Activated CD4-positive, alpha-beta T cell treated with anti-CD3 and anti-CD28 coated beads for 36 hours (primary cell): ENCODE measurements around the gene CYP3A4. TPM values are rescaled to one million over a fixed set of nuclear protein-coding genes. Genes with fewer than 3 reads are reported as not detected.
A peak's percentile ranks its signal among the peaks of the same experiment; 100 is the strongest.
"Not testable (repeated sequence)": the region's sequence is repeated elsewhere in the genome, so short reads cannot be mapped to it uniquely, and the experiment has no call there.

Experiments
- ATAC-seq: fragments of 200-7000 bp; cut with Tn5 transposase; one replicate; pipeline ENCODE4 v1.10.0; 2021; ENCODE audit warnings: mild to moderate bottlenecking, moderate library complexity
- CTCF ChIA-PET: fragments of 350-600 bp; sonication (Branson Sonifier 250); formaldehyde crosslinking; loops from one replicate; lab custom pipeline; 2021; ENCODE audit warnings: antibody characterized with exemption; lab: Charles Lee
- POLR2A ChIA-PET: fragments of 350-600 bp; sonication (Branson Sonifier 250); formaldehyde crosslinking; loops from one replicate; lab custom pipeline; 2021; ENCODE audit warnings: antibody characterized with exemption, inconsistent platforms; lab: Charles Lee
- DNase-seq: peaks from one replicate; pipeline ENCODE4 v3.0.0-alpha.2; 2020
- H3K27ac Mint-ChIP-seq: one replicate; pipeline ENCODE4 v1.8.0; 2021; ENCODE audit warnings: mixed read lengths
- H3K27me3 Mint-ChIP-seq: one replicate; pipeline ENCODE4 v1.8.0; 2021; ENCODE audit warnings: mixed read lengths
- H3K36me3 Mint-ChIP-seq: one replicate; pipeline ENCODE4 v1.8.0; 2021; ENCODE audit warnings: low read depth, mixed read lengths
- H3K4me1 Mint-ChIP-seq: one replicate; pipeline ENCODE4 v1.8.0; 2021; ENCODE audit warnings: mixed read lengths
- H3K4me3 Mint-ChIP-seq: one replicate; pipeline ENCODE4 v1.8.0; 2021; ENCODE audit warnings: mild to moderate bottlenecking, moderate library complexity, mixed read lengths
- H3K9me3 Mint-ChIP-seq: one replicate; pipeline ENCODE4 v1.8.0; 2021; ENCODE audit warnings: low read depth, mixed read lengths
- intact Hi-C, 2 experiments: fragments of 100-400 bp; cut with DNase I in 1 of 2; cut with micrococcal nuclease in 1 of 2; formaldehyde crosslinking; loops; one replicate each; pipeline versions ENCODE4 v1.14.2 to v1.15.1; 2022 to 2024; cut with DNase I, micrococcal nuclease
- total RNA-seq, 2 experiments: library from RNA; stranded (reverse); gene quantifications; one replicate each; pipeline ENCODE4 v1.2.3, GENCODE V29; 2021

Gene CYP3A4
- total RNA-seq, 2 experiments from 2014 or later = not detected

- peaks cover 16% of the 10 kb centered on the region for H3K4me1 Mint-ChIP-seq
- peaks cover 3% of the 10 kb centered on the region for H3K27me3 Mint-ChIP-seq
- no peaks in the 10 kb centered on the region for H3K9me3 Mint-ChIP-seq
- intact Hi-C loops = no loop called here
- H3K36me3 Mint-ChIP-seq = peaks cover 7% of the 10 kb centered on the region
- POLR2A ChIA-PET = no interaction called here
- CTCF ChIA-PET = no interaction called here
- no peak for DNase-seq
- H3K4me3 Mint-ChIP-seq = no peak within 1 kb of the TSS
- no peak for ATAC-seq
- no peak within 1 kb of the TSS for H3K27ac Mint-ChIP-seq
Observed at GRCh38 chr7:99734987-99735386, 49.0 kb downstream of the CYP3A4 start, which contains the start of gene CYP3A7. Gene CYP3A7, minus strand, starts transcription at chr7:99735196. Its CDS starts 103 bp downstream, at chr7:99735093.

DNA sequence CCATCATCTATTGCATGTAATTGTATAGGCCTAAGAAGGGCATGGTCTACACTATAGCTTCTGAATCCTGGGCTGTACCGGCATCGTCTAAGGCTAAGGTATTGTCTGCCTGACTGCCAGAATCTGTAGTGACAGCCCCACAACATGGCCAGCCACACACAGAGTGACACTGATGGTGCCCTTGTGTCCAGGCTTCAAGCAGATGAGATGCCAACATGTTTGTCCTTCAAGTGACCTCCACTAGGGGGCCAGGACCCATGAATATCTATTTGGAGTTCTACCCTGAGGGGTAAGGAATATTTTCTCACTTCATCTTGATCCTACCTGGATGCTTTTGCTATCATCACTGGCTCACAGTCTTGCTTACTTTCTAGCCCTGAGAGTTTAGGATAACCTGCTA, 50.5 kb downstream of the CYP3A4 start:
- H3K4me1 Mint-ChIP-seq = peaks cover 10% of the 10 kb centered on the region
- no peak overlapping the region for H3K27ac Mint-ChIP-seq
- no peak for ATAC-seq
- CTCF ChIA-PET = no interaction called here
- DNase-seq = no peak
- H3K27me3 Mint-ChIP-seq = peaks cover 3% of the 10 kb centered on the region
- intact Hi-C loops = loop anchor here in 1 of 2 experiments (2.0 kb wide), 1 partner anchor 15 kb away; no protein-coding TSS in a partner anchor
- no peaks in the 10 kb centered on the region for H3K9me3 Mint-ChIP-seq
- peaks cover 3% of the 10 kb centered on the region for H3K36me3 Mint-ChIP-seq
- POLR2A ChIA-PET = no interaction called here
- no peak overlapping the region for H3K4me3 Mint-ChIP-seq

- Mint-ChIP-seq H3K27me3 (peaks cover 3% of the 10 kb centered on the region), H3K4me1 (peaks cover 10% of the 10 kb centered on the region), H3K4me3 (no peak overlapping the region), H3K9me3 (no peaks in the 10 kb centered on the region), H3K36me3 (no peaks in the 10 kb centered on the region), H3K27ac (no peak overlapping the region)
- ChIA-PET CTCF (no interaction called here), POLR2A (no interaction called here)
- DNase-seq (no peak), ATAC-seq (no peak)
- intact Hi-C loops = loop anchor here in 1 of 2 experiments (2.0 kb wide), 1 partner anchor 16 kb away; no protein-coding TSS in a partner anchor
Observed at GRCh38 chr7:99733003-99733402, 51.0 kb downstream of the CYP3A4 start.

DNA sequence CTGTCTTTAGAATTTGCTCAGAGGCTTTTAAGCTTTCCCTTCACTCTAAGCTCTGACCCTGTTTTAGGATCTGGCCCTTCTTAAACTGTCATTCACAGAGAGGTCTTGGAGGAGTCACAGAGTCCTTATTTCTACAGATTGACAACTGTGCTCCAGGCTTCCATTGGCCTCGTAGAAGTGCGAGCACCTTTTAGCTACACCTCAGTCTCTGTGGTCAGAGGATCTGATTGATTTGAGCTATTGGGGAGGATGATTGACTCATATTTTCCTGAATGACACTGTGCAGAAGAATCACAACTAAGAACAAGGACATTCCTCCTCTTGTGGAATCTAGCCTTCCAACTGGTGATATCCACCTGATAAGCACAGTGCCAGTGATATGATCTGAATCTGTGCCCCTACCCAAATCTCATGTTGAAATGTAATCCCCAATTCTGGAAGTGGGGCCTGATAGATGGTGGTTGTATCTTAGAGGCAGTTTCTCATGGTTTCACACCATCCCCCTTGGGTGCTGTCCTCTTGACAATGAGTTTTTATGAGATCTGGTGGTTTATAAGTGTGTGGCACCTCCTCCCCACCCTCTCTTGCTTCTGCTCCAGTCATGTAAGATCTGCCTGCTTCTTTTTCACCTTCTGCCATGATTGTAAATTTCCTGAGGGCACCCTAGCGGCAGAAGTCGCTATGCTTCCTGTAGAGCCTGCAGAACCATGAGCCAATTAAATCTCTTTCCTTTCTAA, 52.2 kb downstream of the CYP3A4 start:
- intact Hi-C loops = loop anchor here in 1 of 2 experiments (2.0 kb wide), 1 partner anchor 17 kb away; no protein-coding TSS in a partner anchor
- Mint-ChIP-seq H3K4me1 (peaks cover 10% of the 10 kb centered on the region), H3K9me3 (no peaks in the 10 kb centered on the region), H3K4me3 (no peak overlapping the region), H3K27me3 (peaks cover 3% of the 10 kb centered on the region), H3K36me3 (no peaks in the 10 kb centered on the region), H3K27ac (no peak overlapping the region)
- POLR2A ChIA-PET = no interaction called here
- DNase-seq (peak; percentile 28), ATAC-seq (peak; percentile 74)
- CTCF ChIA-PET = interaction anchor here (0.6 kb wide), 1 partner anchor 616 kb away, joined by 3 read pairs; no protein-coding TSS in a partner anchor

- Mint-ChIP-seq H3K4me3 (no peak overlapping the region), H3K36me3 (no peaks in the 10 kb centered on the region), H3K27ac (no peak overlapping the region), H3K27me3 (peaks cover 3% of the 10 kb centered on the region), H3K9me3 (no peaks in the 10 kb centered on the region), H3K4me1 (peaks cover 10% of the 10 kb centered on the region)
- POLR2A ChIA-PET = no interaction called here
- DNase-seq (no peak), ATAC-seq (no peak)
- CTCF ChIA-PET = interaction anchor here (0.6 kb wide), 1 partner anchor 616 kb away, joined by 3 read pairs; no protein-coding TSS in a partner anchor
- intact Hi-C loops = no loop called here
Observed at GRCh38 chr7:99730992-99731391, 53.0 kb downstream of the CYP3A4 start.

DNA sequence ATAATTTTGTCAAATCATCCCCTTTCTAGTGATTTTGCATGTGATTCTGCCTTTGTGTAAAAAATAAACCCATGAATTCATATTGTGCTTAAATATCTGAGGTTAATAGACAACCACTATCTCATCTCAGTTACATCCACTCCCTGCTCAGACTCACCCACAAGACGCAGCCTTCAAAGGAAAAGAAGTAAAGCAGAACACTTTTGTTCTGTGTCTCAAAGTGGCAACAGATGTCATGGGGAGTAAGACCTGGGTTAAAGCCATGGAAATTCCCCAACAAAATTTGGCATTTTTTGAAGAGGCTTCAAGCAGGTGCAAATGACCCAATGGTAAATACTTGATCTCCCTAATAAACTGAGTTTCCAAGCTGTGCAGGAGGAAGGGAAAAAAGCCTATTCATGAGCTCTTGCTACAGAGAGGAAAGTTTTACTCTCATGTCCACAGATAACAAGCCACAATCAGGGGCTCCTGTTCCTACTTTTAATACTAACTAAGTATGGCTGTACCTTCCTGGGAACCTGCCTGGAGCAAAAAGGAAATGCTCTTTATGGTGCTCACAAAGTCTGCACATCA, 53.7 kb downstream of the CYP3A4 start:
- peaks cover 10% of the 10 kb centered on the region for H3K4me1 Mint-ChIP-seq
- no peak for ATAC-seq
- H3K27ac Mint-ChIP-seq = no peak overlapping the region
- no peaks in the 10 kb centered on the region for H3K36me3 Mint-ChIP-seq
- ChIA-PET POLR2A (no interaction called here), CTCF (no interaction called here)
- no peak overlapping the region for H3K4me3 Mint-ChIP-seq
- DNase-seq = no peak
- intact Hi-C loops = no loop called here
- H3K27me3 Mint-ChIP-seq = peaks cover under 1% of the 10 kb centered on the region
- no peaks in the 10 kb centered on the region for H3K9me3 Mint-ChIP-seq

DNA sequence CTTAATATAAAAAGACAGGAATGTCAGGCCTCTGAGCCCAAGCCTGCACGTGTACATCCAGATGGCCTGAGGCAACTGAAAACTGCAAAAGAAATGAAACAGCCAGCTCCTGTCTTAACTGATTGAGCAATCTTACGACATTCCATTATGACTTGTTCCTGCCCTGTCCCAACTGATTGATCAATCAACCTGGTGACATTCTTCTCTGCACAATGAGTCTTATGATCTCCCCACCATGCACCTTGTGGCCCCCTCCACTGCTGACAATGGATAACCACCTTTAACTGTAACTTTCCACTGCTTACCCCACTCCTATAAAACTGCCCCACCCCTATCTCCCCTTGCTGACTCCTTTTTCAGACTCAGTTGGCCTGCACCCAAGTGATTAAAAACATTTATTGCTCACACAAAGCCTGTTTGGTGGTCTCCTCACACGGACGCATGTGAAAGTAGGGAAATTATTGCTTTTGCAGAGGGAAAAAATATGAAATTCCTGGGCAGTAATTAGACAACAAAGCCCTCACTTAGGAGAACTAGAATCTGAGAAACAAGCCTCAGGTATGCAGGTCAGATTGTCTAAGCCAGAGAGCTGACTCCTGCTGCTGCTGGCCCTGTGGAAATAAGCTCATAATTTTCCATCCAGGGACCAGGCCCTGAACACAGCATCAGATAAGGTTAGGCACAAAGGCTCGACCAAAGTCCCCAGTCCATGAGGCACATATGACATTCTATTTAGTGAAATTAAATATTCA, 54.3 kb downstream of the CYP3A4 start:
- ATAC-seq (no peak), DNase-seq (no peak)
- no peaks in the 10 kb centered on the region for H3K36me3 Mint-ChIP-seq
- no peak overlapping the region for H3K27ac Mint-ChIP-seq
- CTCF ChIA-PET = no interaction called here
- no peaks in the 10 kb centered on the region for H3K27me3 Mint-ChIP-seq
- no peak overlapping the region for H3K4me3 Mint-ChIP-seq
- H3K4me1 Mint-ChIP-seq = peaks cover 10% of the 10 kb centered on the region
- POLR2A ChIA-PET = no interaction called here
- intact Hi-C loops = no loop called here
- no peaks in the 10 kb centered on the region for H3K9me3 Mint-ChIP-seq

DNA sequence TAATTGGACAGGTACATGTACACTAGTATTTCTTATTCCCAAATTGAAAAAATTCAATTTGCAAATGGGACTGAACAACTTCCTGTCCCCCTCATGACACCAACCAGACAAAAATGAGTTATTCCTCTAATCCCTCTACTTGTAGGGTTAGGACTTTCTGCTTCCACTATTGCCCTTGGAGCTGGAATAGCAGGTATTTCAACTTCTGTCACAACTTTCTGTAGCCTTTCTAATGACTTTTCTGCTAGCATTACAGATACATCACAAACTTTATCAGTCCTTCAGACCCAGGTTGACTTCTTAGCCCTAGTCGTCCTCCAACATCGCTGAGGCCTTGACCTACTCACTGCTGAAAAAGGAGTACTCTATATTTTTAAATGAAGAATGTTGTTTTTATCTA, 55.4 kb downstream of the CYP3A4 start:
- H3K27ac Mint-ChIP-seq = no peak overlapping the region
- intact Hi-C loops = no loop called here
- H3K9me3 Mint-ChIP-seq = no peaks in the 10 kb centered on the region
- no peak for ATAC-seq
- ChIA-PET POLR2A (no interaction called here), CTCF (no interaction called here)
- no peaks in the 10 kb centered on the region for H3K27me3 Mint-ChIP-seq
- peaks cover 10% of the 10 kb centered on the region for H3K4me1 Mint-ChIP-seq
- no peak overlapping the region for H3K4me3 Mint-ChIP-seq
- DNase-seq = no peak
- H3K36me3 Mint-ChIP-seq = no peaks in the 10 kb centered on the region

DNA sequence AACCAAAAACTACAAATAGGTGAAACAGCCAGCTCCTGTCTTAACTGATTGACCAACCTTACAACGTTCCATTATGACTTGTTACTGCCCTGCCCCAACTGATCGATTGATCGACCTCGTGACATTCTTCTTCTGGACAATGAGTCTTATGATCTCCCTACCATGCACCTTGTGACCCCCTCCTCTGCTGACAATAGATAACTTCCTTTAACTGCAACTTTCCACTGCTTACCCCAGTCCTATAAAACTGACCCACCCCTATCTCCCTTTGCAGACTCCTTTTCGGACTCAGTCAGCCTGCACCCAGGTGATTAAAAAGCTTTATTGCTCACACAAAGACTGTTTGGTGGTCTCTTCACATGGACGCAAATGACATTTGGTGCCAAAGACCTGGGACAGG, 60.8 kb downstream of the CYP3A4 start:
- H3K4me1 Mint-ChIP-seq = peaks cover 16% of the 10 kb centered on the region
- DNase-seq, intact Hi-C loops, H3K36me3 Mint-ChIP-seq, ATAC-seq, CTCF ChIA-PET, H3K4me3 Mint-ChIP-seq, H3K27me3 Mint-ChIP-seq, H3K9me3 Mint-ChIP-seq, POLR2A ChIA-PET, H3K27ac Mint-ChIP-seq: not testable (repeated sequence)

- CTCF ChIA-PET = no interaction called here
- DNase-seq (no peak), ATAC-seq (peak; percentile 23)
- Mint-ChIP-seq H3K27me3 (no peaks in the 10 kb centered on the region), H3K27ac (no peak overlapping the region), H3K4me3 (no peak overlapping the region), H3K36me3 (no peaks in the 10 kb centered on the region), H3K9me3 (no peaks in the 10 kb centered on the region), H3K4me1 (peaks cover 16% of the 10 kb centered on the region)
- intact Hi-C loops = no loop called here
- POLR2A ChIA-PET = no interaction called here
Observed at GRCh38 chr7:99720800-99721595, 63.0 kb downstream of the CYP3A4 start.
